Muscle of back (tissue), 10 donors: ENCODE data around the gene PCNX3. TPM values are rescaled to one million over a fixed set of nuclear protein-coding genes. Genes with fewer than 3 reads are reported as not detected.

Experiments used
- polyA plus RNA-seq, 10 donors: library from polyadenylated mRNA; unstranded; fragments of 120-200 nt; gene quantifications; one replicate each; pipeline ENCODE4 v1.2.1, GENCODE V29; 2013; ENCODE audit not compliant: insufficient read length in 10 of 10

PCNX3 gene
- polyA plus RNA-seq, 10 donors = 12.6 to 23.6 (median 17.5) TPM

Other genes with a start within 250 kb of the PCNX3 start
- gene SLC25A45, start 233.1 kb upstream of the PCNX3 start, polyA plus RNA-seq = 1 to 10 TPM; 5.1 to 9.4 (median 6.2) TPM
- 10 to 100 TPM in 3 of 10 donors, 1 to 10 TPM in 7; 7.4 to 12.7 (median 9.2) TPM for gene FRMD8, start 229.1 kb upstream of the PCNX3 start, polyA plus RNA-seq
- 100 to 1,000 TPM in 3 of 10 donors, 10 to 100 TPM in 7; 39.4 to 242 (median 61.8) TPM for gene NEAT1, start 193.0 kb upstream of the PCNX3 start, polyA plus RNA-seq
- gene MALAT1, start 116.7 kb upstream of the PCNX3 start, polyA plus RNA-seq = 100 to 1,000 TPM in 9 of 10 donors, 10 to 100 TPM in 1; 85.1 to 316 (median 172) TPM
- 10 to 100 TPM; 37.5 to 56.9 (median 41.6) TPM for gene SCYL1, start 90.7 kb upstream of the PCNX3 start, polyA plus RNA-seq
- gene LTBP3, start 57.4 kb upstream of the PCNX3 start, polyA plus RNA-seq = 100 to 1,000 TPM; 104 to 189 (median 128) TPM
- 10 to 100 TPM; 51.9 to 71.8 (median 54.4) TPM for gene ZNRD2, start 45.3 kb upstream of the PCNX3 start, polyA plus RNA-seq
- gene FAM89B, start 43.2 kb upstream of the PCNX3 start, polyA plus RNA-seq = 10 to 100 TPM; 29.3 to 39.1 (median 34.5) TPM
- gene EHBP1L1, start 39.7 kb upstream of the PCNX3 start, polyA plus RNA-seq = 100 to 1,000 TPM; 140 to 326 (median 260) TPM
- gene KCNK7, start 20.0 kb upstream of the PCNX3 start, polyA plus RNA-seq = 1 to 10 TPM in 6 of 10 donors, under 1 TPM in 4; 0.33 to 2.7 (median 1.1) TPM
- gene MAP3K11, start 1.6 kb upstream of the PCNX3 start, polyA plus RNA-seq = 10 to 100 TPM; 21.8 to 34.2 (median 26.6) TPM
- 10 to 100 TPM; 24.4 to 44.3 (median 36.2) TPM for gene SIPA1, start 22.3 kb downstream of the PCNX3 start, polyA plus RNA-seq
- 10 to 100 TPM; 38.3 to 47.3 (median 42.1) TPM for gene RELA, start 47.1 kb downstream of the PCNX3 start, polyA plus RNA-seq
- gene KAT5, start 96.5 kb downstream of the PCNX3 start, polyA plus RNA-seq = 10 to 100 TPM; 29.1 to 39.6 (median 34.4) TPM
- 10 to 100 TPM; 20.0 to 30.6 (median 25.3) TPM for gene RNASEH2C, start 105.0 kb downstream of the PCNX3 start, polyA plus RNA-seq
- 1 to 10 TPM; 1.4 to 3.0 (median 2.2) TPM for gene AP5B1, start 165.2 kb downstream of the PCNX3 start, polyA plus RNA-seq
- 1 to 10 TPM in 1 of 10 donors, under 1 TPM in 1, not detected in 8; 0.31 to 1.2 TPM for gene OVOL1, start 171.3 kb downstream of the PCNX3 start, polyA plus RNA-seq
- gene SNX32, start 218.2 kb downstream of the PCNX3 start, polyA plus RNA-seq = 1 to 10 TPM in 9 of 10 donors, under 1 TPM in 1; 0.64 to 2.3 (median 1.6) TPM
- 100 to 1,000 TPM; 475 to 750 (median 627) TPM for gene CFL1, start 242.4 kb downstream of the PCNX3 start, polyA plus RNA-seq
- gene MUS81, start 244.7 kb downstream of the PCNX3 start, polyA plus RNA-seq = 10 to 100 TPM; 31.7 to 60.8 (median 41.9) TPM